Fibroblast of pulmonary artery (primary cell): ENCODE data around the gene SETD1A.
A peak's percentile ranks its signal among the peaks of the same experiment; 100 is the strongest.

Source experiments
- DNase-seq: peaks from one replicate; pipeline ENCODE4 v3.0.0-alpha.2; 2010; ENCODE audit warnings: low read depth
- H3K4me3 ChIP-seq: replicated peaks from 2 replicates; pipeline ENCODE4 v1.5.1; 2011; ENCODE audit warnings: low read depth, mild to moderate bottlenecking, control low read depth, low read length, moderate library complexity
- CTCF ChIP-seq: IDR thresholded peaks from 2 replicates; pipeline ENCODE4 v1.5.1; 2011; ENCODE audit warnings: mild to moderate bottlenecking, control low read depth, low read length, inconsistent platforms; ENCODE audit errors: missing control alignments

SETD1A gene

GRCh38 chr16:30957456-30958174 lies at the start of gene SETD1A:
Gene SETD1A (plus strand): TSS chr16:30957754. CDS start chr16:30958732, 978 bp downstream.
- peak within 1 kb of the TSS; percentile 87 for H3K4me3 ChIP-seq
- no peak for TF ChIP-seq CTCF
- DNase-seq: peak; percentile 98

- DNase-seq: no peak
- H3K4me3 ChIP-seq: no peak overlapping the region
- TF ChIP-seq CTCF: no peak
Observed at GRCh38 chr16:30910427-30911029, 47.0 kb upstream of the SETD1A start.

- H3K4me3 ChIP-seq: no peak overlapping the region
- no peak for TF ChIP-seq CTCF
- no peak for DNase-seq
Observed at GRCh38 chr16:30912794-30913412, 44.7 kb upstream of the SETD1A start.

- DNase-seq: no peak
- no peak for TF ChIP-seq CTCF
Observed at GRCh38 chr16:30914830-30915229, 42.7 kb upstream of the SETD1A start.

GRCh38 chr16:30918614-30919013 lies 38.9 kb upstream of the SETD1A start:
- no peak for TF ChIP-seq CTCF
- no peak overlapping the region for H3K4me3 ChIP-seq
- DNase-seq: no peak

More at GRCh38 chr16:30914830-30915229, 42.7 kb upstream of the SETD1A start:
- H3K4me3 ChIP-seq: no peak overlapping the region

GRCh38 chr16:30920891-30921290 lies 36.7 kb upstream of the SETD1A start:
- no peak for TF ChIP-seq CTCF
- no peak overlapping the region for H3K4me3 ChIP-seq
- DNase-seq: no peak
